CD4-positive, alpha-beta T cell treated with Interleukin-10 for 1 hour (primary cell): ENCODE data around the gene BNIP3.
"Not testable (repeated sequence)": the region's sequence is repeated elsewhere in the genome, so short reads cannot be mapped to it uniquely, and the experiment has no call there.

Experiments
- DNase-seq: peaks from one replicate; pipeline ENCODE4 v3.0.0-alpha.2; 2020

BNIP3 gene

GRCh38 chr10:131928248-131929095 lies 53.3 kb downstream of the BNIP3 start:
- DNase-seq: peak; percentile 49

- no peak for DNase-seq
These were observed 54.8 kb downstream of the BNIP3 start for GRCh38 chr10:131926743-131927595.

GRCh38 chr10:131926253-131926652 lies 55.5 kb downstream of the BNIP3 start:
- DNase-seq: no peak

- no peak for DNase-seq
These were observed 56.0 kb downstream of the BNIP3 start for GRCh38 chr10:131925716-131926115.

- DNase-seq: no peak
These were observed 56.6 kb downstream of the BNIP3 start for GRCh38 chr10:131925011-131925649.

GRCh38 chr10:131923038-131923756 lies 58.5 kb downstream of the BNIP3 start:
- no peak for DNase-seq

- DNase-seq: no peak
These were observed 60.5 kb downstream of the BNIP3 start for GRCh38 chr10:131921184-131921583.

GRCh38 chr10:131920693-131921092 lies 61.0 kb downstream of the BNIP3 start:
- DNase-seq: no peak

GRCh38 chr10:131920151-131920550 lies 61.6 kb downstream of the BNIP3 start:
- DNase-seq: no peak

- DNase-seq: not testable (repeated sequence)
These were observed 62.3 kb downstream of the BNIP3 start for GRCh38 chr10:131919461-131919860.
